A204.1 (cell line): ENCODE data around the gene ALPP.
"Not testable (repeated sequence)": the region's sequence is repeated elsewhere in the genome, so short reads cannot be mapped to it uniquely, and the experiment has no call there.

ENCODE experiments used
- FAIRE-seq: peaks from 2 replicates; lab custom pipeline; 2012; peaks lifted over from hg19 to GRCh38; lab: Jason Lieb, UNC

Gene ALPP

DNA sequence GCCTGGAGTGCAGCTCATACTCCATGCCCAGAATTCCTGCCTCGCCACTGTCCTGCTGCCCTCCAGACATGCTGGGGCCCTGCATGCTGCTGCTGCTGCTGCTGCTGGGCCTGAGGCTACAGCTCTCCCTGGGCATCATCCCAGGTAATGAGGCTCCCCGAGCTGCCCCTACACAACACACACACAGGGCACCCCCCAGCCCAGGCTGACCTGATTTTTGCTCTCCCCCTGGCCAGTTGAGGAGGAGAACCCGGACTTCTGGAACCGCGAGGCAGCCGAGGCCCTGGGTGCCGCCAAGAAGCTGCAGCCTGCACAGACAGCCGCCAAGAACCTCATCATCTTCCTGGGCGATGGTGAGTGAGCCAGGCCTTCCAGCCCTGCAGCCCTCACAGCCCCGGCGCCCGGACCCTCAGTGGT is at the start of gene ALPP:
ALPP (plus strand) TSS at position 17 of the 417 bp plus-strand sequence; CDS start at position 69, 52 bp downstream.
- not testable (repeated sequence) for FAIRE-seq

DNA sequence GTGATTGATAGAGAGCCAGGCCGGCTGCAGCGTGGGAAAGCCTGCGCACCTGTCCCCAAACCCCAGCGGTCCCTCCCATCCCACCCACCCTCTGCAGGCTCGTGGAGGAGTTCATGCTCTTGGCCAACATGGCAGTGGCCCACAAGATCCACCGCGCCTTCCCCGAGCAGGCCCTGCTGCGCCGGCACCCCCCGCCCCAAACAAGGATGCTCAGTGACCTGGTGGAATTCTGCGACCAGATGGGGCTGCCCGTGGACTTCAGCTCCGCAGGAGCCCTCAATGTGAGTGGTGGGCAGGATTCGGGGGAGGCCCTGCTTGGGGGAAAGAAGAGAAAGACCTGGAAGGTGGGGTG is 48.9 kb upstream of the ALPP start:
- FAIRE-seq, result no peak

GRCh38 chr2:232330068-232330999 is 48.2 kb upstream of the ALPP start:
- FAIRE-seq, result no peak

- not testable (repeated sequence) for FAIRE-seq
These were observed 47.5 kb upstream of the ALPP start for GRCh38 chr2:232331061-232331460.

DNA sequence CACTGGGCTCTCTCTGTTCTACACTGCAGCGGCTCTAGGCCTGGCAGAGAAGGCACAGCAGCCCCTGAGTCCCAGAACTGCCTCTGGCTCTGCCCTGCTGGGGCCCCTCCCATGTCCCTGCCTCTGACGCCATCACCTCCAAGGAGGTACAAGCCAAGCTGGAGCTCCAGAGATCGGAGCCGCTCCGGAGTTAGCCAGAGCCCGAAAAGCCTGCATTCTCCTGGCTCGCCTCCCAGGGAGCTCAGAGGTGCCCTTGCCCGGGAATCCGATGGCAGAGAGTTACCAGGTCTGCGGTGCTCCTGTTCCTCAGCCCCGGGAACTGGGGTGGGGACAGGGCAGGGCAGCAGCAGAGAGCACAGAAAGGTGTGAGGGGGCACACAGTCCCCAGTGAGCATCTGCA is 46.9 kb upstream of the ALPP start:
- FAIRE-seq, result not testable (repeated sequence)

DNA sequence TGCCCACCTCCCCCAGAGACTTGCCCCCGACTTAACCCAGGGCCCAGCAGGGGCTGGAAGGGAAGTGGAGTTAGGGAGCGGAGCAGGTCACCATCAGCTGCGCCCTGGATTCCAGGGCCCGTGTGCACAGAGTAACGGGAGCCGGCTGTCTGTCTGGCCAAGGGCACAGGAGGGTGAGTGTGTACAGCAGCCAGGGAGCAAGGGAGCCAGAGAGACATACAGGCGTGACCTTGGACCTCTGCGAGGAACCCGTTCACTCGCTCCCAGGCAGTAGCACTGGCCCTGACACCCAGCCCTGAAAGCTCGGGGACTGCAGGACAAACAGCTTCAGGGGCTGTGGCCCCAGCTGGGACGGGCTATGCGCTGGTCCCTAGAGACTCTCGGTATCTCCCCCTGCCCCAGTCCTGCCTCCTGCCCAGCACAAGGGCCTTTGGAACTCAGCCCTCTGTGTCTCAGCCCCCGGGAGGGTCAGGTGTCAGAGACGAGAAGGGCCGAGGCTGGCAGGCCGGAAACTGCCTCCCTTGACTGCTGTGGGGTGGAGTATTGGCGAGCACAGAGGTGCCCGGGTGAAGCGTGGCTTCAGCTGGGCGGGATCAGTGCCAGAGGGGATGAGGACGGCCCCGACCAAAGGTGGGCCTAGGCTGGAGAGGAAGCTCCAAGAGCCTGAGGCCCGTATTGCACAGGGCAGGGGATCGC is 46.2 kb upstream of the ALPP start:
- FAIRE-seq, result not testable (repeated sequence)

- FAIRE-seq, result no peak
These were observed 45.7 kb upstream of the ALPP start for GRCh38 chr2:232332940-232333259.

DNA sequence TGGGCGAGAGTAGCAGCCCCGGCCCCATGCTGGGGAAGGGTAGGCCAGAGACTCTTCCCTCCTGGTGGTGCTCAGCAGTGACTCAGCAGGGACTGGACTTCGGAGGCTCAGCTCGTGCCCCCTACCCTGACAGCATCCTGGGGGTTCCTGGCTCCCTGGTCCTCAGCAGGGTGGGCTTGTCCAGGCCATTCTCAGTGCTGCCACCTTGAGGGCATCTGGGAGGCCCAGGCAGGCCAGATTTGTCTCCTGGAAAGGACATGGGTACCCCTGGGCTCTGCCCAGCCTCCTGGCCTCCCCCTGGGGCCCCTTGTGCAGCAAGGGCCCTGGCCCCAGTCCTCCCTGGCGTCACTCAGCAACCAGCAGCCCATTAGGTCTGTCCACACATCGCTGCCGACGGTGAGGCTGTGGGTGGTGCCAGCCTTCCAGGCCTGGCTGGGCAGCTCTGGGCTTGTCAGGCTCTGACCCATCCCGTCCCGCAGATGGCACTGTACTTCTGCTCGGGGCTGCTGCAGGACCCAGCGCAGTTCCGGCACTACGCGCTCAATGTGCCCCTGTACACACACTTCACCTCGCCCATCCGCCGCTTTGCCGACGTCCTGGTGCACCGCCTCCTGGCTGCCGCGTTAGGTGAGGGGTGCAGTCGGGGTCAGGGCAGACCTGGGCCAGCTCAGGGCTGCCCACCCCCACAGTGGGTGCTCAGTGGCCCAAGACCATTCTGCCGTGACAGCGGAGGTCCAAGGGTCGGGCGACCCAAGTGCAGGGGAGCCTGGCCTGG is 45.0 kb upstream of the ALPP start:
- no peak for FAIRE-seq

DNA sequence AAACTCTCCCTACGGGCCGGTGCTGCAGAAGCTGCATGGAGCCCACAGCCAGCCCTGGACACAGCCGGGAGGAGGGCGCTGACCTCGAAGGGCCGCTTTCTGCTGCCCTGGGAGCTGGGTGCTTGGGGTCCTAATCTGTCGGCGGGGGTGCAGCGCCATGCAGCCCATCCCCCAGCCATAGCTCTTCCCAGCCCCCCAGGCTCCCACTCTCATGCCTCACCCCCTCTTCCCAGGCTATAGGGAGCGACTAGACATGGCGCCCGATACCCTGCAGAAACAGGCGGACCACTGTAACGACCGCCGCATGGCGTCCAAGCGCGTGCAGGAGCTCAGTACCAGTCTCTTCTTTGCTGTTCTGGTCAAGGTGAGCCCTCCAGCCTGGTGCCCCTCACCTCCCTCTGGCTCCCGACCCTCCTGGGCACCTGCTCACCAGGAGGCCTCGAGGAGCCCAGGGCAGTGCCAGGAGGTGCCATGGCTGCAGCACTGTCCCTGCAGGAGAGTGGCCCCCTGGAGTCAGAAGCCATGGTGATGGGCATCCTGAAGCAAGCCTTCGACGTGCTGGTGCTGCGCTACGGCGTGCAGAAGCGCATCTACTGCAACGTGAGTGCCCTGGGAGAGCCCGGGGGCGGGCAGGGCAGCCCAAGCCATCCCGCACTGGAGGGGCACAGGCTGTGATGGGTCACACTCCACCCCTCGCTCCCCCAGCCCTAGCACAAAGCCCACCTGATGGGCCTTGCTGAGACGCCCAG is 44.2 kb upstream of the ALPP start:
- not testable (repeated sequence) for FAIRE-seq

- not testable (repeated sequence) for FAIRE-seq
These were observed 43.7 kb upstream of the ALPP start for GRCh38 chr2:232334885-232335205.

- FAIRE-seq, result not testable (repeated sequence)
These were observed 43.2 kb upstream of the ALPP start for GRCh38 chr2:232335206-232335858.

- FAIRE-seq, result no peak
These were observed 42.7 kb upstream of the ALPP start for GRCh38 chr2:232335859-232336215.

- FAIRE-seq, result no peak
These were observed 42.3 kb upstream of the ALPP start for GRCh38 chr2:232336241-232336736.

GRCh38 chr2:232336981-232337720 is 41.4 kb upstream of the ALPP start:
- no peak for FAIRE-seq

DNA sequence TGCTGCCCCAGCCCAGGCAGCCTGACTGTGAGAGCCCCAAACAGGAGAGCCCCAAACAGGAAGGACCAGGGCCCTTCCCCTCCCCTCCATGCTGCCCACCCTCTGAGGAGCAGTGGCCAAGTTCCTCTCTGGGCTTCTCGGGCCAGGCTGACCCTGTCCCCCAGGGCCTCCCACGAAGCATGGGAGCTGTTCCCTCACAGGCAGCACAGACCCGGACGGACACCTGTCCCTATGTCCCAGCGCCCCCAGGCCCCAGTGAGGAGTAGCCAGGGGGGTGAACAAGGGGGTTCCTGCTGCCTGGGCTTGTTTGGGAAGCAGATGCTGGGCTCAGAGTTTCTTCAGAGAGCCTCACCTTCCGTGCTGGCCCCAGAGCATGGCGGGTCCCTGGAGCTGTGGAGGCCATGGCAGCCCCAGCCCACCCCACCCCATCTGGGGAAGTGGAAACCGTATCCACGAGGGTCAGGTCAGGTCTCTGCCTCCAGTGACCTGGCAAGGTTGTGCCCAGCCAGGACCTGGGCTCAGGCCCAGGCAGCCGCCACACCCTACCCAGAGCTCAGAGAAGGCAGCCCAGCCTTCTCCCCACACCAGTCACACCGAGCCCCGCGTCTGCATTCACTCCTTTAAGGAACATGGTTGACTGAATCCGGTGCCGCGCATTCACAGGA is 40.3 kb upstream of the ALPP start:
- FAIRE-seq, result not testable (repeated sequence)

- FAIRE-seq, result no peak
These were observed 39.8 kb upstream of the ALPP start for GRCh38 chr2:232338759-232339106.

DNA sequence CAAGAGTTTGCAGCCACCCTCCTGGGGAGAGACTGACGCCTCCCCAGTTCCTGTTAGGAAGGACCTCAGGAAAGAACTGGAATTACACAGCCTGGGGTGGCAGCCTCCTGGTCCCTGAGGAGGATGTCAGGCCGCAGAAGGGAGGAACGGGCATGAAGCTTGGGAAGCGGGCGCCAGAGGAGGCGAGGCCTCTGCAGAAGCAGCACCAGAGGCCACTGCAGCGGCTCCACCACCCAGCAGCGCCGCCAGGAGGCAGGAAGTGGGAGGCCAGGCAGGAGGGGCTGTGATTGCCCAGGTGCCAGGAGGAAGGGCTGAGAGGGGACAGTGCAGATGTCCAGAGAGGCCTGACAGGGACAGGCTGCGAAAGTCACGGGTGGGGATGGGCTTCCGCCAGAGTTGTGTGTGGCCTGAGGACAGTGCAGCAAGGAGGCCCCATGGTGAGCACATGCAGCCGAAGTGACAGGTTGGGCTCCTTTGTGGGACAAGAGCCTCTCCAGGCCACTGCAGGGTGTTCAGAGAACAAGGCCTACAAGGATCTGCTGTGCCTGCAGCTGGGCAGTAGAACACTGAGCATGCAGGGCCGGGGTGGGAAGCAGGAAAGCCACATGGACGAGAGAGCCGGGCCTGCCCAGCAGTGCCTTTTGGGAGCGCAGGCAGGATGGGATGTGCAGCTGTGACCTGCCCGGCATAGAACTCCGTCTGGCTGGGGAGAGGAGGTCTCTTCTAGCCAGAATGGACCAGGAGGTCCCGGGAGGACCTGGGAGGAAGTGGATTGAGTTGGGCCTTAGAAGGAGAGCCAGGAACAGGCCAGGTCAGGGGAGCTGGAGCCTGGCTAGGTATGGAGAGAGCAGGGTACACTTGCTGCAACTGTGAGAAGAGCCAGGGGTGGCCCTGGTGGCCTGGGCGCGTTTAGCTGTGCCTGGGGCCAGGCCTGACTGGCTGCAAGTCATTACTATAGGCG is 39.1 kb upstream of the ALPP start:
- no peak for FAIRE-seq

- FAIRE-seq, result no peak
These were observed 38.2 kb upstream of the ALPP start for GRCh38 chr2:232340171-232340935.
